Esophagus mucosa (tissue), 1 donor: ENCODE results near the gene AQP1. TPM values are rescaled to one million over a fixed set of nuclear protein-coding genes. Genes with fewer than 3 reads are reported as not detected.

Experiments used
- ATAC-seq: fragments of 200-7000 bp; cut with Tn5 transposase; one replicate; pipeline ENCODE4 v1.9.1; 2020
- total RNA-seq: library from RNA; stranded (reverse); gene quantifications from one replicate; pipeline ENCODE4 v1.2.4, GENCODE V29; 2023
- donor health status: DM: yes; HTN: yes; CAD: no.

AQP1 gene
- total RNA-seq, 1 donor from 2014 or later: 42.3 TPM

- no peak for ATAC-seq
Measured at GRCh38 chr7:30922596-30922995, 10.9 kb downstream of the AQP1 start.

GRCh38 chr7:30923009-30923773, 11.5 kb downstream of the AQP1 start:
- no peak for ATAC-seq

GRCh38 chr7:30923774-30924413, 12.2 kb downstream of the AQP1 start:
- no peak for ATAC-seq

- no peak for ATAC-seq
Measured at GRCh38 chr7:30924624-30925023, 13.0 kb downstream of the AQP1 start.

GRCh38 chr7:30925117-30925516, 13.5 kb downstream of the AQP1 start:
- no peak for ATAC-seq

GRCh38 chr7:30925913-30926312, 14.3 kb downstream of the AQP1 start:
- no peak for ATAC-seq

GRCh38 chr7:30926313-30926712, 14.7 kb downstream of the AQP1 start:
- no peak for ATAC-seq

- ATAC-seq: no peak
Measured at GRCh38 chr7:30927040-30927439, 15.4 kb downstream of the AQP1 start.

GRCh38 chr7:30927559-30927958, 15.9 kb downstream of the AQP1 start:
- ATAC-seq: no peak

GRCh38 chr7:30928254-30928872, 16.7 kb downstream of the AQP1 start:
- no peak for ATAC-seq

GRCh38 chr7:30929686-30930085, 18.0 kb downstream of the AQP1 start:
- no peak for ATAC-seq

- no peak for ATAC-seq
Measured at GRCh38 chr7:30930621-30931020, 19.0 kb downstream of the AQP1 start.

- no peak for ATAC-seq
Measured at GRCh38 chr7:30931161-30931928, 19.7 kb downstream of the AQP1 start.

GRCh38 chr7:30931929-30932540, 20.4 kb downstream of the AQP1 start:
- ATAC-seq: no peak

- no peak for ATAC-seq
Measured at GRCh38 chr7:30932562-30932961, 20.9 kb downstream of the AQP1 start.

GRCh38 chr7:30933124-30933974, 21.7 kb downstream of the AQP1 start:
- no peak for ATAC-seq

GRCh38 chr7:30934225-30934624, 22.6 kb downstream of the AQP1 start:
- no peak for ATAC-seq

- no peak for ATAC-seq
Measured at GRCh38 chr7:30934732-30935568, 23.3 kb downstream of the AQP1 start.

- ATAC-seq: no peak
Measured at GRCh38 chr7:30935569-30935877, 23.9 kb downstream of the AQP1 start.

GRCh38 chr7:30936650-30937245, 25.1 kb downstream of the AQP1 start:
- ATAC-seq: no peak
